A375 (cell line): ENCODE measurements around the gene ITPRIPL1. TPM values are rescaled to one million over a fixed set of nuclear protein-coding genes. Genes with fewer than 3 reads are reported as not detected.

Experiments used
- total RNA-seq: library from RNA; depleted of rRNA; stranded (reverse); fragments of >200 nt; shearing (Covaris generic); gene quantifications from 2 replicates; pipeline ENCODE4 v1.2.3, GENCODE V29; 2014; rRNA removed

The ITPRIPL1 gene
- 10.1 and 11.2 TPM in 2 replicates for total RNA-seq

GRCh38 chr2:96325041-96325883 lies at the start of gene ITPRIPL1:
ITPRIPL1 (plus strand) TSS chr2:96325317; CDS start chr2:96325840, 523 bp downstream.

GRCh38 chr2:96305091-96305978 lies 19.8 kb upstream of the ITPRIPL1 start, which contains the start of gene SNRNP200:
SNRNP200 (minus strand) TSS chr2:96305546; CDS start chr2:96305437, 109 bp downstream.

Other genes starting within 250 kb of the ITPRIPL1 start
- not detected in 2 replicates for gene ADRA2B, start 208.7 kb upstream of the ITPRIPL1 start, total RNA-seq
- not detected in 2 replicates for gene ASTL, start 186.8 kb upstream of the ITPRIPL1 start, total RNA-seq
- gene DUSP2, start 179.9 kb upstream of the ITPRIPL1 start, total RNA-seq: 17.0 and 18.2 TPM in 2 replicates
- gene STARD7, start 116.5 kb upstream of the ITPRIPL1 start, total RNA-seq: 66.6 and 73.0 TPM in 2 replicates
- 10.4 and 14.6 TPM in 2 replicates for gene TMEM127, start 59.3 kb upstream of the ITPRIPL1 start, total RNA-seq
- gene CIAO1, start 59.1 kb upstream of the ITPRIPL1 start, total RNA-seq: 95.5 and 104 TPM in 2 replicates
- 51.7 and 67.3 TPM in 2 replicates for gene SNRNP200, start 19.8 kb upstream of the ITPRIPL1 start, total RNA-seq
- 38.4 and 43.9 TPM in 2 replicates for gene NCAPH, start 10.4 kb downstream of the ITPRIPL1 start, total RNA-seq
- 0.11 and 0.19 TPM in 2 replicates for gene NEURL3, start 180.0 kb downstream of the ITPRIPL1 start, total RNA-seq
- 5.3 and 8.4 TPM in 2 replicates for gene ARID5A, start 211.4 kb downstream of the ITPRIPL1 start, total RNA-seq